ENCODE data around the gene HIVEP3.

HIVEP3 gene

GRCh38 chr1:41711581-41711980, 207.1 kb downstream of the HIVEP3 start:
- no peak for TF ChIP-seq MYC (IDR thresholded peaks at IDR 0.05; ENCODE audit: low read depth, low read length)
- TF ChIP-seq, protein P1, sequence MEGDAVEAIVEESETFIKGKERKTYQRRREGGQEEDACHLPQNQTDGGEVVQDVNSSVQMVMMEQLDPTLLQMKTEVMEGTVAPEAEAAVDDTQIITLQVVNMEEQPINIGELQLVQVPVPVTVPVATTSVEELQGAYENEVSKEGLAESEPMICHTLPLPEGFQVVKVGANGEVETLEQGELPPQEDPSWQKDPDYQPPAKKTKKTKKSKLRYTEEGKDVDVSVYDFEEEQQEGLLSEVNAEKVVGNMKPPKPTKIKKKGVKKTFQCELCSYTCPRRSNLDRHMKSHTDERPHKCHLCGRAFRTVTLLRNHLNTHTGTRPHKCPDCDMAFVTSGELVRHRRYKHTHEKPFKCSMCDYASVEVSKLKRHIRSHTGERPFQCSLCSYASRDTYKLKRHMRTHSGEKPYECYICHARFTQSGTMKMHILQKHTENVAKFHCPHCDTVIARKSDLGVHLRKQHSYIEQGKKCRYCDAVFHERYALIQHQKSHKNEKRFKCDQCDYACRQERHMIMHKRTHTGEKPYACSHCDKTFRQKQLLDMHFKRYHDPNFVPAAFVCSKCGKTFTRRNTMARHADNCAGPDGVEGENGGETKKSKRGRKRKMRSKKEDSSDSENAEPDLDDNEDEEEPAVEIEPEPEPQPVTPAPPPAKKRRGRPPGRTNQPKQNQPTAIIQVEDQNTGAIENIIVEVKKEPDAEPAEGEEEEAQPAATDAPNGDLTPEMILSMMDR (IDR thresholded peaks at IDR 0.05; ENCODE audit: low read depth, low read length) = no peak
- TF ChIP-seq POLR2A (IDR thresholded peaks at IDR 0.05; ENCODE audit: extremely low read depth, insufficient read length) = no peak
- no peak for TF ChIP-seq MAX (IDR thresholded peaks at IDR 0.05; ENCODE audit: low read depth, low read length)
- no peak for DNase-seq (ENCODE audit: low read depth)
- no peak overlapping the region for H3K4me3 ChIP-seq (ENCODE audit: low read depth, low read length)

DNA sequence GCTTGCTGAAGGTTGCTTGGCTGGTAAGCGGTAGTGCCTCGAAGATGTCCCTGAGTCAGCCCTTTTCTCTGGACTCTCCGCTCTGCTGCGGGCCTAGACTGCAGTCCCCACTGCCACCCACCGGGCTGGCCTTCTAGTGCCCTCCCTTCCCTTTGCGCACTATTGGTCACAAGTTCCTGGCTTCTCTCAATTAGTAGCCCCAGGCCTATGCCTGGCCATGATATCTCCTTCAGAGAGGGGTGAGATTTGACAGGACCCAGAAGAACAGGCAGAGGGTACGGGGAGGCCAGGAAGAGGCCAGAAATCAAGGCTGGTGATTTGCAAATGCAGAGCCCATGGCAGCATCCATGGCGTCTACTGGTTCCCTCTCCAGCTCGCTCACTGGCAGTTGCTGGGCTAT, 207.7 kb downstream of the HIVEP3 start:
- TF ChIP-seq POLR2A (IDR thresholded peaks at IDR 0.05; ENCODE audit: extremely low read depth, insufficient read length) (no peak), MAX (IDR thresholded peaks at IDR 0.05; ENCODE audit: low read depth, low read length) (no peak), MYC (IDR thresholded peaks at IDR 0.05; ENCODE audit: low read depth, low read length) (no peak)
- TF ChIP-seq, protein P1 (IDR thresholded peaks at IDR 0.05; ENCODE audit: low read depth, low read length) = no peak
- DNase-seq (ENCODE audit: low read depth) = no peak
- no peak overlapping the region for H3K4me3 ChIP-seq (ENCODE audit: low read depth, low read length)

- TF ChIP-seq, protein P1 (IDR thresholded peaks at IDR 0.05; ENCODE audit: low read depth, low read length) = no peak
- TF ChIP-seq POLR2A (IDR thresholded peaks at IDR 0.05; ENCODE audit: extremely low read depth, insufficient read length) (no peak), MAX (IDR thresholded peaks at IDR 0.05; ENCODE audit: low read depth, low read length) (no peak), MYC (IDR thresholded peaks at IDR 0.05; ENCODE audit: low read depth, low read length) (no peak)
- no peak overlapping the region for H3K4me3 ChIP-seq (ENCODE audit: low read depth, low read length)
- DNase-seq (ENCODE audit: low read depth) = peak; percentile 35
These were observed 208.8 kb downstream of the HIVEP3 start for GRCh38 chr1:41709873-41710272.

GRCh38 chr1:41709331-41709730, 209.4 kb downstream of the HIVEP3 start:
- no peak overlapping the region for H3K4me3 ChIP-seq (ENCODE audit: low read depth, low read length)
- no peak for DNase-seq (ENCODE audit: low read depth)
- TF ChIP-seq MYC (IDR thresholded peaks at IDR 0.05; ENCODE audit: low read depth, low read length) = no peak
- TF ChIP-seq MAX (IDR thresholded peaks at IDR 0.05; ENCODE audit: low read depth, low read length) = no peak
- TF ChIP-seq, protein P1 (IDR thresholded peaks at IDR 0.05; ENCODE audit: low read depth, low read length) = no peak
- TF ChIP-seq POLR2A (IDR thresholded peaks at IDR 0.05; ENCODE audit: extremely low read depth, insufficient read length) = no peak

- TF ChIP-seq, protein P1 (IDR thresholded peaks at IDR 0.05; ENCODE audit: low read depth, low read length) = no peak
- no peak for TF ChIP-seq MAX (IDR thresholded peaks at IDR 0.05; ENCODE audit: low read depth, low read length)
- peak; percentile 56 for DNase-seq (ENCODE audit: low read depth)
- H3K4me3 ChIP-seq (ENCODE audit: low read depth, low read length) = no peak overlapping the region
These were observed 210.4 kb downstream of the HIVEP3 start for GRCh38 chr1:41708332-41708731.

DNA sequence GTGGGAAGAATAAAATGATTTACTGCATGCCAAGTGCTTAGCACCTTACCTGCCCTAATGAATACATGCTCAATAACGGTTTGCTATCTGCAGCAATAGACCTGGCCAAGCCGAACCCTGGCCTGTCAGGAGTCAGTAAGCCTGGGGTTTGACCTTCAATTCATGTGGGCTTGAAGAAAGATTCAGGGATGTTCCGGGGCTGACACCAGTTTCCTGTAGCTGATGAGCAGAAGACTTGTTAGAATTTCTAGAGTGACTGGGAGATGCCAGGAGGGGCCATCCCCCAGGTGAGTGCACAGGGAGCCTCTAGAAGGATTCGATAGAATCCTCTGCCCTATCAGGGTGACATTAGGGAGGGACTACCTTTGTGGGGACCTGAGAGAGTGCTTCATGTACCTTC, 210.9 kb downstream of the HIVEP3 start:
- no peak for DNase-seq (ENCODE audit: low read depth)
- TF ChIP-seq MAX (IDR thresholded peaks at IDR 0.05; ENCODE audit: low read depth, low read length) (no peak), POLR2A (IDR thresholded peaks at IDR 0.05; ENCODE audit: extremely low read depth, insufficient read length) (no peak), MYC (IDR thresholded peaks at IDR 0.05; ENCODE audit: low read depth, low read length) (no peak)
- no peak overlapping the region for H3K4me3 ChIP-seq (ENCODE audit: low read depth, low read length)
